DOHH2 (cell line): ENCODE data around the gene URI1.

Source experiments
- CTCF ChIP-seq: fragments of 200-600 bp; sonication (generic); IDR thresholded peaks from one replicate; pipeline ENCODE4 v1.5.1; 2014; ENCODE audit warnings: antibody characterized with exemption, mild to moderate bottlenecking, low read depth, low read length; ENCODE audit not compliant: poor library complexity, severe bottlenecking
- EZH2phosphoT487 ChIP-seq: fragments of 200-600 bp; sonication (generic); IDR thresholded peaks from 2 replicates; pipeline ENCODE4 v1.6.1; 2017; ENCODE audit warnings: borderline replicate concordance, mild to moderate bottlenecking, antibody characterized with exemption, low read length, moderate library complexity, mixed read lengths

DNA sequence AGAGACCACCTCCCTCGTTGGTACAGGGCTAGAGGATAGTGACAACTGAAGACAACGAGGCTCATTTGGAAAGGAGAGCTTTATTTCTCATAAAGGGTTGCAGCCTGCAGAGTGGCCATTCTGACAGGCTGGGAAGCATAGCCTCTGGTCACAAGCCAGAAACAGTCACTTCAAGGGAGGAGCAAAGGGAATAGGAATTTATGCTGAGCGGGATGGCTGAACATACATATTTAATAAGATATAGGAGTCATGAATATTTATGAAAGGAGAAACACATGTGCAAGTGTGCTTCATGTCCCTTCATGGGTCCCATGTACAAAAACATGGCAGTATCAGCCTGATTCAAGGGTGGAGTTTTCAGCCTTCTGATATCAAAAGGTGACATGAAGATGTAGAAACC is 27.1 kb upstream of the URI1 start:
- no peak for TF ChIP-seq CTCF
- TF ChIP-seq EZH2phosphoT487, result no peak
